DMS 273 (cell line): ENCODE data around the gene KRTAP10-10.
A peak's percentile ranks its signal among the peaks of the same experiment; 100 is the strongest.
"Not testable (repeated sequence)": the region's sequence is repeated elsewhere in the genome, so short reads cannot be mapped to it uniquely, and the experiment has no call there.

ENCODE experiments used
- DNase-seq: peaks from one replicate; lab custom pipeline; 2025; ENCODE audit not compliant: unreplicated experiment; lab: John Stamatoyannopoulos, UW

KRTAP10-10 gene

GRCh38 chr21:44649521-44650100 lies 12.5 kb downstream of the KRTAP10-10 start:
- DNase-seq: no peak

- no peak for DNase-seq
Measured at GRCh38 chr21:44650265-44650972, 13.3 kb downstream of the KRTAP10-10 start.

GRCh38 chr21:44650973-44651675 lies 14.0 kb downstream of the KRTAP10-10 start:
- DNase-seq: no peak

- peak; percentile 17 for DNase-seq
Measured at GRCh38 chr21:44653123-44653522, 16.0 kb downstream of the KRTAP10-10 start.

GRCh38 chr21:44653656-44654575 lies 16.8 kb downstream of the KRTAP10-10 start:
- no peak for DNase-seq

- DNase-seq: no peak
Measured at GRCh38 chr21:44654576-44655175, 17.5 kb downstream of the KRTAP10-10 start, which contains the start of gene KRTAP12-4. TSS of gene KRTAP12-4 (minus strand) at chr21:44654659. CDS start at chr21:44654614, 45 bp downstream.

- DNase-seq: no peak
Measured at GRCh38 chr21:44656868-44657267, 19.7 kb downstream of the KRTAP10-10 start.

GRCh38 chr21:44657635-44658540 lies 20.7 kb downstream of the KRTAP10-10 start, which contains the start of gene KRTAP12-3:
TSS of gene KRTAP12-3 (plus strand) at chr21:44657932. CDS start at chr21:44657980, 48 bp downstream.
- peak; percentile 63 for DNase-seq

GRCh38 chr21:44658541-44658910 lies 21.4 kb downstream of the KRTAP10-10 start:
- DNase-seq: no peak

- DNase-seq: no peak
Measured at GRCh38 chr21:44658913-44659595, 21.9 kb downstream of the KRTAP10-10 start.

GRCh38 chr21:44661567-44661966 lies 24.4 kb downstream of the KRTAP10-10 start:
- not testable (repeated sequence) for DNase-seq

- no peak for DNase-seq
Measured at GRCh38 chr21:44664691-44665090, 27.5 kb downstream of the KRTAP10-10 start.

- DNase-seq: peak; percentile 82
Measured at GRCh38 chr21:44666401-44667320, 29.5 kb downstream of the KRTAP10-10 start, which contains the start of gene KRTAP12-2. TSS of gene KRTAP12-2 (minus strand) at chr21:44666927. CDS start at chr21:44666886, 41 bp downstream.

GRCh38 chr21:44667612-44668011 lies 30.5 kb downstream of the KRTAP10-10 start:
- no peak for DNase-seq

- no peak for DNase-seq
Measured at GRCh38 chr21:44670642-44671432, 33.7 kb downstream of the KRTAP10-10 start.

GRCh38 chr21:44671911-44672310 lies 34.8 kb downstream of the KRTAP10-10 start:
- DNase-seq: no peak

GRCh38 chr21:44677881-44678280 lies 40.7 kb downstream of the KRTAP10-10 start:
- no peak for DNase-seq
